ENCODE results near the gene GALNT17.

DNA sequence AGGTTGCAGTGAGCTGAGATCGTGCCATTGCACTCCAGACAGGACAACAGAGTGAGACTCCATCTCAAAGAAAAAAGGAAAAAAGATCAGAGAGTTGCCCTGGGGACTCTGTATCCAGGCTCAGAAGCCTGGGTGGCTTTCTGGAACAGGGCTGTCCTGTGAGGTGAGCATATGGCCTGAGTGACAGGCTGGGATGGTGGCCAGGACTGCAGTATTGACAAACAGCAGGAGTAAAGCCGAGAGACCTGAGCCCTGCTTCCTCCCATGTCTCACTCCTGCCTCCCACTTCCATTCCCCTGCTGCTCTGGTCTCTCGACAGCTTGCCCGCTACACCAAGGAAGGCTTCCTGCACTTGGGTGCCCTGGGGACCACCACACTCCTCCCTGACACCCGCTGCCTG lies 578.5 kb downstream of the GALNT17 start:
- TF ChIP-seq, protein P1, sequence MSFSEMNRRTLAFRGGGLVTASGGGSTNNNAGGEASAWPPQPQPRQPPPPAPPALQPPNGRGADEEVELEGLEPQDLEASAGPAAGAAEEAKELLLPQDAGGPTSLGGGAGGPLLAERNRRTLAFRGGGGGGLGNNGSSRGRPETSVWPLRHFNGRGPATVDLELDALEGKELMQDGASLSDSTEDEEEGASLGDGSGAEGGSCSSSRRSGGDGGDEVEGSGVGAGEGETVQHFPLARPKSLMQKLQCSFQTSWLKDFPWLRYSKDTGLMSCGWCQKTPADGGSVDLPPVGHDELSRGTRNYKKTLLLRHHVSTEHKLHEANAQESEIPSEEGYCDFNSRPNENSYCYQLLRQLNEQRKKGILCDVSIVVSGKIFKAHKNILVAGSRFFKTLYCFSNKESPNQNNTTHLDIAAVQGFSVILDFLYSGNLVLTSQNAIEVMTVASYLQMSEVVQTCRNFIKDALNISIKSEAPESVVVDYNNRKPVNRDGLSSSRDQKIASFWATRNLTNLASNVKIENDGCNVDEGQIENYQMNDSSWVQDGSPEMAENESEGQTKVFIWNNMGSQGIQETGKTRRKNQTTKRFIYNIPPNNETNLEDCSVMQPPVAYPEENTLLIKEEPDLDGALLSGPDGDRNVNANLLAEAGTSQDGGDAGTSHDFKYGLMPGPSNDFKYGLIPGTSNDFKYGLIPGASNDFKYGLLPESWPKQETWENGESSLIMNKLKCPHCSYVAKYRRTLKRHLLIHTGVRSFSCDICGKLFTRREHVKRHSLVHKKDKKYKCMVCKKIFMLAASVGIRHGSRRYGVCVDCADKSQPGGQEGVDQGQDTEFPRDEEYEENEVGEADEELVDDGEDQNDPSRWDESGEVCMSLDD (tag by site-specific recombination; IDR thresholded peaks at IDR 0.05): no peak
- TF ChIP-seq ZNF37A (tag by site-specific recombination; IDR thresholded peaks at IDR 0.05) (no peak), MYNN (tag by site-specific recombination; IDR thresholded peaks at IDR 0.05; ENCODE audit: borderline replicate concordance) (no peak), ZNF138 (tag by site-specific recombination; IDR thresholded peaks at IDR 0.05; ENCODE audit: borderline replicate concordance) (no peak), YY1 (tag by site-specific recombination; IDR thresholded peaks at IDR 0.05) (no peak)
- TF ChIP-seq, protein P2, sequence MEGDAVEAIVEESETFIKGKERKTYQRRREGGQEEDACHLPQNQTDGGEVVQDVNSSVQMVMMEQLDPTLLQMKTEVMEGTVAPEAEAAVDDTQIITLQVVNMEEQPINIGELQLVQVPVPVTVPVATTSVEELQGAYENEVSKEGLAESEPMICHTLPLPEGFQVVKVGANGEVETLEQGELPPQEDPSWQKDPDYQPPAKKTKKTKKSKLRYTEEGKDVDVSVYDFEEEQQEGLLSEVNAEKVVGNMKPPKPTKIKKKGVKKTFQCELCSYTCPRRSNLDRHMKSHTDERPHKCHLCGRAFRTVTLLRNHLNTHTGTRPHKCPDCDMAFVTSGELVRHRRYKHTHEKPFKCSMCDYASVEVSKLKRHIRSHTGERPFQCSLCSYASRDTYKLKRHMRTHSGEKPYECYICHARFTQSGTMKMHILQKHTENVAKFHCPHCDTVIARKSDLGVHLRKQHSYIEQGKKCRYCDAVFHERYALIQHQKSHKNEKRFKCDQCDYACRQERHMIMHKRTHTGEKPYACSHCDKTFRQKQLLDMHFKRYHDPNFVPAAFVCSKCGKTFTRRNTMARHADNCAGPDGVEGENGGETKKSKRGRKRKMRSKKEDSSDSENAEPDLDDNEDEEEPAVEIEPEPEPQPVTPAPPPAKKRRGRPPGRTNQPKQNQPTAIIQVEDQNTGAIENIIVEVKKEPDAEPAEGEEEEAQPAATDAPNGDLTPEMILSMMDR (tag by site-specific recombination; IDR thresholded peaks at IDR 0.05): no peak

All from HEK293 (cell line).